Left colon (tissue), 2 donors: ENCODE results near the gene USP7. TPM values are rescaled to one million over a fixed set of nuclear protein-coding genes. Genes with fewer than 3 reads are reported as not detected.
A peak's percentile ranks its signal among the peaks of the same experiment; 100 is the strongest.
"Not testable (repeated sequence)": the region's sequence is repeated elsewhere in the genome, so short reads cannot be mapped to it uniquely, and the experiment has no call there.

Source experiments
- ATAC-seq: fragments of 200-7000 bp; cut with Tn5 transposase; one replicate; pipeline ENCODE4 v1.9.1; 2020; ENCODE audit warnings: mild to moderate bottlenecking, moderate library complexity
- DNase-seq, 2 donors: peaks; one replicate each; pipeline ENCODE4 v3.0.0-alpha.2; 2020
- intact Hi-C, 2 donors: fragments of 100-400 bp; cut with DNase I in 1 of 2; cut with micrococcal nuclease in 1 of 2; formaldehyde crosslinking; loops; one replicate each; pipeline versions ENCODE4 v1.11.2 to v1.14.0; 2022; cut with DNase I, micrococcal nuclease
- total RNA-seq, 2 donors: library from RNA; stranded (reverse); fragmentation: NEBNext Ultra II Directional; extraction: Animal tissue kit (Norgen Biotek cat#: 25700); gene quantifications; one replicate each; pipeline ENCODE4 v1.2.1, GENCODE V29; 2021
- donor health status: DM: no; HTN: no; CAD: no.
- donor health status: DM: yes; HTN: yes; CAD: no.

The USP7 gene
- total RNA-seq, 2 donors from 2014 or later, result 119 to 123 TPM

GRCh38 chr16:8937803-8938202, 25.9 kb downstream of the USP7 start:
- intact Hi-C loops, result loop anchor here in 1 of 2 donors (10.0 kb wide), 1 partner anchor 67 kb away; no protein-coding TSS in a partner anchor
- no peak for DNase-seq
- ATAC-seq, result no peak

GRCh38 chr16:8936421-8936820, 27.3 kb downstream of the USP7 start:
- intact Hi-C loops, result loop anchor here in 1 of 2 donors (10.0 kb wide), 1 partner anchor 68 kb away; no protein-coding TSS in a partner anchor
- DNase-seq, result peak in 1 of 2 donors; percentile 65
- ATAC-seq, result peak; percentile 82

- ATAC-seq (peak; percentile 29), DNase-seq (no peak)
- intact Hi-C loops, result loop anchor here in 1 of 2 donors (10.0 kb wide), 1 partner anchor 69 kb away; no protein-coding TSS in a partner anchor
These were observed 27.7 kb downstream of the USP7 start for GRCh38 chr16:8935989-8936388.

GRCh38 chr16:8934601-8935000, 29.1 kb downstream of the USP7 start:
- ATAC-seq (peak; percentile 25), DNase-seq (no peak)
- intact Hi-C loops, result loop anchor here in 1 of 2 donors (10.0 kb wide), 1 partner anchor 70 kb away; no protein-coding TSS in a partner anchor

GRCh38 chr16:8931859-8932258, 31.8 kb downstream of the USP7 start:
- DNase-seq, result peak in 1 of 2 donors; percentile 78
- peak; percentile 24 for ATAC-seq
- intact Hi-C loops, result loop anchor here in 1 of 2 donors (10.0 kb wide), 1 partner anchor 73 kb away; no protein-coding TSS in a partner anchor

- ATAC-seq, result peak; percentile 46
- intact Hi-C loops, result no loop called here
- DNase-seq, result no peak
These were observed 34.5 kb downstream of the USP7 start for GRCh38 chr16:8929086-8929748.

- DNase-seq (no peak), ATAC-seq (no peak)
- intact Hi-C loops, result no loop called here
These were observed 35.2 kb downstream of the USP7 start for GRCh38 chr16:8928467-8928957.

GRCh38 chr16:8926827-8927226, 36.9 kb downstream of the USP7 start:
- no peak for DNase-seq
- ATAC-seq, result peak; percentile 58
- intact Hi-C loops, result no loop called here

- no peak for DNase-seq
- ATAC-seq, result no peak
- intact Hi-C loops, result no loop called here
These were observed 38.3 kb downstream of the USP7 start for GRCh38 chr16:8925455-8925854.

GRCh38 chr16:8924214-8924613, 39.5 kb downstream of the USP7 start:
- peak; percentile 93 for ATAC-seq
- peak; percentile 76 to 80 for DNase-seq
- intact Hi-C loops, result no loop called here

- ATAC-seq (no peak), DNase-seq (no peak)
- intact Hi-C loops, result no loop called here
These were observed 40.5 kb downstream of the USP7 start for GRCh38 chr16:8923199-8923598.

GRCh38 chr16:8921347-8921984, 42.2 kb downstream of the USP7 start:
- DNase-seq (no peak), ATAC-seq (no peak)
- intact Hi-C loops, result no loop called here

- intact Hi-C loops, result no loop called here
- ATAC-seq, result no peak
- no peak for DNase-seq
These were observed 42.9 kb downstream of the USP7 start for GRCh38 chr16:8920645-8921346.

- DNase-seq, result no peak
- intact Hi-C loops, result no loop called here
- no peak for ATAC-seq
These were observed 43.7 kb downstream of the USP7 start for GRCh38 chr16:8919934-8920462.

GRCh38 chr16:8919089-8919933, 44.4 kb downstream of the USP7 start:
- no peak for ATAC-seq
- intact Hi-C loops, result no loop called here
- no peak for DNase-seq

GRCh38 chr16:8917336-8917735, 46.4 kb downstream of the USP7 start:
- ATAC-seq, DNase-seq, intact Hi-C loops: not testable (repeated sequence)

- ATAC-seq, result no peak
- intact Hi-C loops, result no loop called here
These were observed 47.0 kb downstream of the USP7 start for GRCh38 chr16:8916541-8917225.

More at GRCh38 chr16:8916541-8917225, 47.0 kb downstream of the USP7 start:
- DNase-seq, result no peak
